HEK293 (cell line): Measurements from ENCODE around the gene RAVER2.

ENCODE experiments used
- CTCF ChIA-PET: fragments of 350-600 bp; formaldehyde crosslinking; extraction: SDS; loops from one replicate; lab custom pipeline; 2021; ENCODE audit warnings: antibody characterized with exemption; lab: Yijun Ruan, JAX
- POLR2A ChIA-PET: fragments of 300-600 bp; formaldehyde crosslinking; extraction: SDS; loops from one replicate; lab custom pipeline; 2020; ENCODE audit warnings: antibody characterized with exemption, inconsistent platforms; lab: Yijun Ruan, JAX
- H3K27ac ChIP-seq: fragments of 200-500 bp; sonication (Bioruptor generic); 2 replicates; pipeline ENCODE4 v1.5.1; 2014; ENCODE audit warnings: low read depth, low read length, control low read depth, inconsistent platforms; ENCODE audit errors: extremely low read depth
- H3K36me3 ChIP-seq, 2 experiments: fragments of 200-500 bp in 1 of 2; sonication (Bioruptor generic) in 1 of 2; 1 replicate in 1 of 2; 2 replicates in 1 of 2; pipeline ENCODE4 v1.5.1; 2014 to 2017; ENCODE audit warnings: inconsistent platforms in 2 of 2, low read length in 2 of 2; ENCODE audit not compliant: control insufficient read depth in 2 of 2, insufficient read depth in 1 of 2
- H3K4me1 ChIP-seq: fragments of 200-500 bp; sonication (Bioruptor generic); 2 replicates; pipeline ENCODE4 v1.5.1; 2014; ENCODE audit warnings: mild to moderate bottlenecking, low read length, inconsistent platforms; ENCODE audit not compliant: control insufficient read depth, insufficient read depth
- H3K4me3 ChIP-seq: 2 replicates; pipeline ENCODE4 v1.5.1; 2011; ENCODE audit warnings: low read depth, mild to moderate bottlenecking, control low read depth, low read length, moderate library complexity
- H3K9me3 ChIP-seq: fragments of 200-500 bp; sonication (Bioruptor generic); 2 replicates; pipeline ENCODE4 v1.5.1; 2014; ENCODE audit warnings: low read depth, low read length, inconsistent platforms; ENCODE audit not compliant: control insufficient read depth, insufficient read depth
- EGR2 ChIP-seq: fragments of 450-650 bp; formaldehyde crosslinking; IDR thresholded peaks from 2 replicates; pipeline ENCODE4 v1.5.1; 2016; ENCODE audit warnings: low read depth, missing biosample characterization, missing genetic modification characterization
- GLIS1 ChIP-seq: fragments of 450-650 bp; formaldehyde crosslinking; IDR thresholded peaks from 2 replicates; pipeline ENCODE4 v1.5.1; 2016; ENCODE audit warnings: missing biosample characterization, missing genetic modification characterization
- IKZF3 ChIP-seq: fragments of 450-650 bp; IDR thresholded peaks from 2 replicates; pipeline ENCODE4 v1.5.0; 2018; ENCODE audit warnings: missing biosample characterization, mild to moderate bottlenecking, missing genetic modification characterization, moderate library complexity
- KLF7 ChIP-seq: fragments of 450-650 bp; formaldehyde crosslinking; IDR thresholded peaks from 2 replicates; pipeline ENCODE4 v1.5.1; 2016; ENCODE audit warnings: missing biosample characterization, missing genetic modification characterization, borderline replicate concordance
- MZF1 ChIP-seq: fragments of 450-650 bp; formaldehyde crosslinking; IDR thresholded peaks from 2 replicates; pipeline ENCODE4 v1.5.1; 2017; ENCODE audit warnings: missing biosample characterization, missing genetic modification characterization, borderline replicate concordance
- REPIN1 ChIP-seq: fragments of 450-650 bp; formaldehyde crosslinking; IDR thresholded peaks from 2 replicates; pipeline ENCODE4 v1.5.1; 2017; ENCODE audit warnings: missing biosample characterization, missing genetic modification characterization, low read depth
- SP2 ChIP-seq: fragments of 450-650 bp; formaldehyde crosslinking; IDR thresholded peaks from 2 replicates; pipeline ENCODE4 v1.5.1; 2016; ENCODE audit warnings: missing biosample characterization, missing genetic modification characterization
- SP3 ChIP-seq: fragments of 450-650 bp; formaldehyde crosslinking; IDR thresholded peaks from 2 replicates; pipeline ENCODE4 v1.5.1; 2016; ENCODE audit warnings: missing biosample characterization, missing genetic modification characterization
- ZFP3 ChIP-seq: fragments of 450-650 bp; formaldehyde crosslinking; IDR thresholded peaks from 2 replicates; pipeline ENCODE4 v1.5.1; 2016; ENCODE audit warnings: low read depth, missing biosample characterization, missing genetic modification characterization
- ZFP41 ChIP-seq: fragments of 450-650 bp; formaldehyde crosslinking; IDR thresholded peaks from 2 replicates; pipeline ENCODE4 v1.5.1; 2016; ENCODE audit warnings: missing biosample characterization, missing genetic modification characterization, borderline replicate concordance
- ZNF132 ChIP-seq: fragments of 450-650 bp; formaldehyde crosslinking; IDR thresholded peaks from 2 replicates; pipeline ENCODE4 v1.5.1; 2017; ENCODE audit warnings: missing biosample characterization, missing genetic modification characterization, borderline replicate concordance
- ZNF174 ChIP-seq: fragments of 450-650 bp; formaldehyde crosslinking; IDR thresholded peaks from 2 replicates; pipeline ENCODE4 v1.5.0; 2017; ENCODE audit warnings: missing biosample characterization, mild to moderate bottlenecking, missing genetic modification characterization
- ZNF19 ChIP-seq: fragments of 450-650 bp; formaldehyde crosslinking; IDR thresholded peaks from 2 replicates; pipeline ENCODE4; 2016; ENCODE audit warnings: missing biosample characterization, missing genetic modification characterization, low read depth
- ZNF2 ChIP-seq: fragments of 450-650 bp; formaldehyde crosslinking; IDR thresholded peaks from 2 replicates; pipeline ENCODE4 v1.5.1; 2016; ENCODE audit warnings: missing biosample characterization, missing genetic modification characterization
- ZNF214 ChIP-seq: fragments of 450-650 bp; formaldehyde crosslinking; IDR thresholded peaks from 2 replicates; pipeline ENCODE4 v1.5.1; 2017; ENCODE audit warnings: missing biosample characterization, mild to moderate bottlenecking, missing genetic modification characterization, borderline replicate concordance
- ZNF223 ChIP-seq: fragments of 450-650 bp; formaldehyde crosslinking; IDR thresholded peaks from 2 replicates; pipeline ENCODE4 v1.5.1; 2016; ENCODE audit warnings: missing biosample characterization, missing genetic modification characterization
- ZNF341 ChIP-seq: fragments of 450-650 bp; formaldehyde crosslinking; IDR thresholded peaks from 2 replicates; pipeline ENCODE4; 2016; ENCODE audit warnings: low read depth, missing biosample characterization, missing genetic modification characterization
- ZNF350 ChIP-seq: fragments of 450-650 bp; formaldehyde crosslinking; IDR thresholded peaks from 2 replicates; pipeline ENCODE4 v1.5.0; 2017; ENCODE audit warnings: missing biosample characterization, mild to moderate bottlenecking, missing genetic modification characterization
- ZNF354C ChIP-seq: fragments of 450-650 bp; formaldehyde crosslinking; IDR thresholded peaks from 2 replicates; pipeline ENCODE4 v1.5.1; 2016; ENCODE audit warnings: missing biosample characterization, missing genetic modification characterization, low read depth, borderline replicate concordance
- ZNF391 ChIP-seq: fragments of 450-650 bp; formaldehyde crosslinking; IDR thresholded peaks from 2 replicates; pipeline ENCODE4 v1.5.1; 2016; ENCODE audit warnings: low read depth, missing biosample characterization, missing genetic modification characterization, borderline replicate concordance
- ZNF473 ChIP-seq: fragments of 450-650 bp; formaldehyde crosslinking; IDR thresholded peaks from 2 replicates; pipeline ENCODE4 v1.5.1; 2017; ENCODE audit warnings: missing biosample characterization, missing genetic modification characterization
- ZNF510 ChIP-seq: fragments of 450-650 bp; formaldehyde crosslinking; IDR thresholded peaks from 2 replicates; pipeline ENCODE4 v1.5.1; 2018; ENCODE audit warnings: mild to moderate bottlenecking, missing genetic modification characterization, missing biosample characterization; ENCODE audit not compliant: insufficient replicate concordance
- ZNF596 ChIP-seq: fragments of 450-650 bp; IDR thresholded peaks from 2 replicates; pipeline ENCODE4 v1.5.0; 2018; ENCODE audit warnings: missing biosample characterization, mild to moderate bottlenecking, missing genetic modification characterization, moderate library complexity
- ZNF624 ChIP-seq: fragments of 450-650 bp; formaldehyde crosslinking; IDR thresholded peaks from 2 replicates; pipeline ENCODE4 v1.5.1; 2017; ENCODE audit warnings: missing biosample characterization, missing genetic modification characterization
- ZNF660 ChIP-seq: fragments of 450-650 bp; IDR thresholded peaks from 2 replicates; pipeline ENCODE4 v1.5.1; 2018; ENCODE audit warnings: missing biosample characterization, mild to moderate bottlenecking, missing genetic modification characterization
- ZNF747 ChIP-seq: fragments of 450-650 bp; formaldehyde crosslinking; IDR thresholded peaks from 2 replicates; pipeline ENCODE4 v1.5.1; 2016; ENCODE audit warnings: missing biosample characterization, missing genetic modification characterization
- ZNF76 ChIP-seq: fragments of 450-650 bp; formaldehyde crosslinking; IDR thresholded peaks from 2 replicates; pipeline ENCODE4; 2016; ENCODE audit warnings: low read depth, missing biosample characterization, missing genetic modification characterization, borderline replicate concordance
- ZNF791 ChIP-seq: fragments of 450-650 bp; formaldehyde crosslinking; IDR thresholded peaks from 2 replicates; pipeline ENCODE4 v1.5.1; 2016; ENCODE audit warnings: missing biosample characterization, missing genetic modification characterization
- ZSCAN16 ChIP-seq: fragments of 450-650 bp; formaldehyde crosslinking; IDR thresholded peaks from 2 replicates; pipeline ENCODE4 v1.5.1; 2016; ENCODE audit warnings: missing biosample characterization, missing genetic modification characterization
- TF ChIP-seq, protein P1 (sequence below): fragments of 450-650 bp; formaldehyde crosslinking; IDR thresholded peaks from 2 replicates; pipeline ENCODE4 v1.5.0; 2017; ENCODE audit warnings: missing biosample characterization, missing genetic modification characterization, borderline replicate concordance
- TF ChIP-seq, protein P2 (sequence below): sonication (generic); formaldehyde crosslinking; IDR thresholded peaks from 2 replicates; pipeline ENCODE4 v1.8.1; 2022; ENCODE audit warnings: mild to moderate bottlenecking, moderate library complexity, missing genetic modification reagents
- TF ChIP-seq, protein P3 (sequence below): fragments of 450-650 bp; formaldehyde crosslinking; IDR thresholded peaks from 2 replicates; pipeline ENCODE4 v1.5.1; 2016; ENCODE audit warnings: missing biosample characterization, missing genetic modification characterization

The RAVER2 gene

DNA sequence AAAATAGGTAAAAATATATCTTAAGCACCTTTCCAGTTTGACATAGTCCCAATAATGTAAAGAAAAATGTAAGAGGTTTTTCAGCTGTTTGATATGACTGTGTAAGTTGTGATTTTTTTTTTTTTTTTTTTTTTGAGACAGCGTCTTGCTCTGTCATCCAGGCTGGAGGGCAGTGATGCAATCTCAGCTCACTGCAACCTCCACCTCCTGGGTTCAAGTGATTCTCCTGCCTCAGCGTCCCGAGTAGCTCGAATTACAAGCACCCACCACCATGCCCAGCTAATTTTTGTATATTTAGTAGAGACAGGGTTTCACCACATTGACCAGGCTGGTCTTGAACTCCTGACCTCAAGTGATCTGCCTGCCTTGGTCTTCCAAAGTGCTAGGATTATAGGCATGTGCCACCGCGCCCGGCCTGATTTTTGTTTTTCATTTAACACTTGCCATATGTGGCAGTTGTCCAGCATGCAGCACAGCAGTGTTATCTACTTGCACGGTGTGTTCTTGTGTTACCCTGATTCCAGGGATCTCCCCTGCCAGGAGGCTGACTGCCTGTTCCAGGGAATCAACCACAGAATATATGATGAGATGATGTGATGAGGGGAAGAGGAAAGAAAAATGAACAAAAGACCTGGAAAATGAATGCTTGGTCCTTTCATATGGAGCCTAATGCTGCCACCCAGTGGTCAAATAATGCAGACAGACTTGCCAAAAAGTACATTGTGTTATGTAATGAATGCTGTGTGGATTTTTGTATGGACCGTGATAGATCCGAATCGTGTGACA lies 79.0 kb downstream of the RAVER2 start:
- Histone ChIP-seq H3K9me3 (no peaks in the 10 kb centered on the region), H3K27ac (no peak overlapping the region), H3K36me3 (peaks cover 0 to 4% of the 10 kb centered on the region in 2 experiments; a peak in 1 of 3 replicates), H3K4me1 (no peaks in the 10 kb centered on the region), H3K4me3 (no peak overlapping the region)
- POLR2A ChIA-PET: no interaction called here
- CTCF ChIA-PET: interaction anchor here (0.6 to 3.5 kb wide), 33 partner anchors 8 to 1547 kb away, joined by 3 to 19 read pairs (median 3); no protein-coding TSS in a partner anchor
- TF ChIP-seq REPIN1 (no peak), ZNF174 (tag by site-specific recombination) (no peak), ZNF76 (no peak), ZNF19 (tag by site-specific recombination) (no peak), ZNF747 (tag by site-specific recombination) (no peak), ZNF473 (no peak), ZNF391 (tag by site-specific recombination) (no peak), GLIS1 (tag by site-specific recombination) (peak; percentile 64; the same call in 1 of the 2 replicates), ZNF132 (tag by site-specific recombination) (no peak), KLF7 (tag by site-specific recombination) (no peak), ZNF223 (tag by site-specific recombination) (no peak), EGR2 (tag by site-specific recombination) (no peak), ZNF354C (tag by site-specific recombination) (no peak), ZNF791 (no peak), ZNF660 (tag by site-specific recombination) (peak; percentile 82; the same call in 1 of the 2 replicates), ZNF624 (tag by site-specific recombination) (no peak), IKZF3 (tag by site-specific recombination) (peak; percentile 83), ZFP3 (tag by site-specific recombination) (no peak), ZSCAN16 (tag by site-specific recombination) (no peak), MZF1 (tag by site-specific recombination) (peak; percentile 50; the same call in 1 of the 2 replicates), SP3 (tag by site-specific recombination) (no peak), SP2 (tag by site-specific recombination) (no peak), ZFP41 (tag by site-specific recombination) (no peak), ZNF350 (tag by site-specific recombination) (no peak), ZNF341 (tag by site-specific recombination) (no peak), ZNF510 (tag by site-specific recombination) (no peak), ZNF214 (tag by site-specific recombination) (no peak), ZNF2 (tag by site-specific recombination) (peak; percentile 62), ZNF596 (tag by site-specific recombination) (no peak)
- TF ChIP-seq, protein P1, sequence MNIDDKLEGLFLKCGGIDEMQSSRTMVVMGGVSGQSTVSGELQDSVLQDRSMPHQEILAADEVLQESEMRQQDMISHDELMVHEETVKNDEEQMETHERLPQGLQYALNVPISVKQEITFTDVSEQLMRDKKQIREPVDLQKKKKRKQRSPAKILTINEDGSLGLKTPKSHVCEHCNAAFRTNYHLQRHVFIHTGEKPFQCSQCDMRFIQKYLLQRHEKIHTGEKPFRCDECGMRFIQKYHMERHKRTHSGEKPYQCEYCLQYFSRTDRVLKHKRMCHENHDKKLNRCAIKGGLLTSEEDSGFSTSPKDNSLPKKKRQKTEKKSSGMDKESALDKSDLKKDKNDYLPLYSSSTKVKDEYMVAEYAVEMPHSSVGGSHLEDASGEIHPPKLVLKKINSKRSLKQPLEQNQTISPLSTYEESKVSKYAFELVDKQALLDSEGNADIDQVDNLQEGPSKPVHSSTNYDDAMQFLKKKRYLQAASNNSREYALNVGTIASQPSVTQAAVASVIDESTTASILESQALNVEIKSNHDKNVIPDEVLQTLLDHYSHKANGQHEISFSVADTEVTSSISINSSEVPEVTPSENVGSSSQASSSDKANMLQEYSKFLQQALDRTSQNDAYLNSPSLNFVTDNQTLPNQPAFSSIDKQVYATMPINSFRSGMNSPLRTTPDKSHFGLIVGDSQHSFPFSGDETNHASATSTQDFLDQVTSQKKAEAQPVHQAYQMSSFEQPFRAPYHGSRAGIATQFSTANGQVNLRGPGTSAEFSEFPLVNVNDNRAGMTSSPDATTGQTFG: no peak
- TF ChIP-seq, protein P2, sequence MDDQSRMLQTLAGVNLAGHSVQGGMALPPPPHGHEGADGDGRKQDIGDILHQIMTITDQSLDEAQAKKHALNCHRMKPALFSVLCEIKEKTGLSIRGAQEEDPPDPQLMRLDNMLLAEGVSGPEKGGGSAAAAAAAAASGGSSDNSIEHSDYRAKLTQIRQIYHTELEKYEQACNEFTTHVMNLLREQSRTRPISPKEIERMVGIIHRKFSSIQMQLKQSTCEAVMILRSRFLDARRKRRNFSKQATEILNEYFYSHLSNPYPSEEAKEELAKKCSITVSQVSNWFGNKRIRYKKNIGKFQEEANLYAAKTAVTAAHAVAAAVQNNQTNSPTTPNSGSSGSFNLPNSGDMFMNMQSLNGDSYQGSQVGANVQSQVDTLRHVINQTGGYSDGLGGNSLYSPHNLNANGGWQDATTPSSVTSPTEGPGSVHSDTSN (CRISPR knock-in tag): no peak
- TF ChIP-seq, protein P3, sequence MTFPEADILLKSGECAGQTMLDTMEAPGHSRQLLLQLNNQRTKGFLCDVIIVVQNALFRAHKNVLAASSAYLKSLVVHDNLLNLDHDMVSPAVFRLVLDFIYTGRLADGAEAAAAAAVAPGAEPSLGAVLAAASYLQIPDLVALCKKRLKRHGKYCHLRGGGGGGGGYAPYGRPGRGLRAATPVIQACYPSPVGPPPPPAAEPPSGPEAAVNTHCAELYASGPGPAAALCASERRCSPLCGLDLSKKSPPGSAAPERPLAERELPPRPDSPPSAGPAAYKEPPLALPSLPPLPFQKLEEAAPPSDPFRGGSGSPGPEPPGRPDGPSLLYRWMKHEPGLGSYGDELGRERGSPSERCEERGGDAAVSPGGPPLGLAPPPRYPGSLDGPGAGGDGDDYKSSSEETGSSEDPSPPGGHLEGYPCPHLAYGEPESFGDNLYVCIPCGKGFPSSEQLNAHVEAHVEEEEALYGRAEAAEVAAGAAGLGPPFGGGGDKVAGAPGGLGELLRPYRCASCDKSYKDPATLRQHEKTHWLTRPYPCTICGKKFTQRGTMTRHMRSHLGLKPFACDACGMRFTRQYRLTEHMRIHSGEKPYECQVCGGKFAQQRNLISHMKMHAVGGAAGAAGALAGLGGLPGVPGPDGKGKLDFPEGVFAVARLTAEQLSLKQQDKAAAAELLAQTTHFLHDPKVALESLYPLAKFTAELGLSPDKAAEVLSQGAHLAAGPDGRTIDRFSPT (tag by site-specific recombination): no peak
